NCI-H2107 treated with DMSO at 0.1 percent for 48 hours (cell line): ENCODE data around the gene AKT3.
"Not testable (repeated sequence)": the region's sequence is repeated elsewhere in the genome, so short reads cannot be mapped to it uniquely, and the experiment has no call there.

Source experiments
- DNase-seq: peaks from one replicate; lab custom pipeline; 2025; ENCODE audit not compliant: unreplicated experiment; lab: John Stamatoyannopoulos, UW

Gene AKT3

GRCh38 chr1:243786531-243786930 is 63.5 kb downstream of the AKT3 start:
- DNase-seq = no peak

- no peak for DNase-seq
Measured at GRCh38 chr1:243784506-243784905, 65.5 kb downstream of the AKT3 start.

- no peak for DNase-seq
Measured at GRCh38 chr1:243783714-243784113, 66.3 kb downstream of the AKT3 start.

- DNase-seq = not testable (repeated sequence)
Measured at GRCh38 chr1:243772361-243773050, 77.5 kb downstream of the AKT3 start.

- no peak for DNase-seq
Measured at GRCh38 chr1:243770860-243771259, 79.2 kb downstream of the AKT3 start.

- no peak for DNase-seq
Measured at GRCh38 chr1:243765676-243766075, 84.4 kb downstream of the AKT3 start.

- no peak for DNase-seq
Measured at GRCh38 chr1:243763806-243764205, 86.2 kb downstream of the AKT3 start.

- DNase-seq = no peak
Measured at GRCh38 chr1:243758647-243759046, 91.4 kb downstream of the AKT3 start.

GRCh38 chr1:243756529-243756928 is 93.5 kb downstream of the AKT3 start:
- no peak for DNase-seq

- DNase-seq = no peak
Measured at GRCh38 chr1:243754348-243754747, 95.7 kb downstream of the AKT3 start.

- no peak for DNase-seq
Measured at GRCh38 chr1:243751506-243751905, 98.5 kb downstream of the AKT3 start.

- DNase-seq = peak; percentile 95
Measured at GRCh38 chr1:243748706-243749283, 101.2 kb downstream of the AKT3 start.

- DNase-seq = no peak
Measured at GRCh38 chr1:243748227-243748626, 101.8 kb downstream of the AKT3 start.

GRCh38 chr1:243746751-243747150 is 103.3 kb downstream of the AKT3 start:
- DNase-seq = no peak

- no peak for DNase-seq
Measured at GRCh38 chr1:243745356-243745755, 104.7 kb downstream of the AKT3 start.

- no peak for DNase-seq
Measured at GRCh38 chr1:243742819-243743218, 107.2 kb downstream of the AKT3 start.

GRCh38 chr1:243740255-243740999 is 109.6 kb downstream of the AKT3 start:
- DNase-seq = no peak

- no peak for DNase-seq
Measured at GRCh38 chr1:243739335-243740003, 110.6 kb downstream of the AKT3 start.

GRCh38 chr1:243738020-243738419 is 112.0 kb downstream of the AKT3 start:
- no peak for DNase-seq

- no peak for DNase-seq
Measured at GRCh38 chr1:243735457-243735856, 114.6 kb downstream of the AKT3 start.

GRCh38 chr1:243734308-243734695 is 115.7 kb downstream of the AKT3 start:
- DNase-seq = no peak
